ENCODE results near the gene CENPA.

GRCh38 chr2:26764906-26765305 is 20.9 kb upstream of the CENPA start:
- TF ChIP-seq, protein P1, sequence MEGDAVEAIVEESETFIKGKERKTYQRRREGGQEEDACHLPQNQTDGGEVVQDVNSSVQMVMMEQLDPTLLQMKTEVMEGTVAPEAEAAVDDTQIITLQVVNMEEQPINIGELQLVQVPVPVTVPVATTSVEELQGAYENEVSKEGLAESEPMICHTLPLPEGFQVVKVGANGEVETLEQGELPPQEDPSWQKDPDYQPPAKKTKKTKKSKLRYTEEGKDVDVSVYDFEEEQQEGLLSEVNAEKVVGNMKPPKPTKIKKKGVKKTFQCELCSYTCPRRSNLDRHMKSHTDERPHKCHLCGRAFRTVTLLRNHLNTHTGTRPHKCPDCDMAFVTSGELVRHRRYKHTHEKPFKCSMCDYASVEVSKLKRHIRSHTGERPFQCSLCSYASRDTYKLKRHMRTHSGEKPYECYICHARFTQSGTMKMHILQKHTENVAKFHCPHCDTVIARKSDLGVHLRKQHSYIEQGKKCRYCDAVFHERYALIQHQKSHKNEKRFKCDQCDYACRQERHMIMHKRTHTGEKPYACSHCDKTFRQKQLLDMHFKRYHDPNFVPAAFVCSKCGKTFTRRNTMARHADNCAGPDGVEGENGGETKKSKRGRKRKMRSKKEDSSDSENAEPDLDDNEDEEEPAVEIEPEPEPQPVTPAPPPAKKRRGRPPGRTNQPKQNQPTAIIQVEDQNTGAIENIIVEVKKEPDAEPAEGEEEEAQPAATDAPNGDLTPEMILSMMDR (IDR thresholded peaks at IDR 0.05) = no peak
- no peak for TF ChIP-seq POLR2A (IDR thresholded peaks at IDR 0.05)
- no peak for TF ChIP-seq EP300 (IDR thresholded peaks at IDR 0.05)

Measured in tibial nerve (tissue), 4 donors.